GM23248 (cell line): ENCODE results near the gene TRIB2. TPM values are rescaled to one million over a fixed set of nuclear protein-coding genes. Genes with fewer than 3 reads are reported as not detected.

ENCODE experiments used
- DNase-seq: peaks from one replicate; pipeline ENCODE4 v3.0.0-alpha.2; 2015
- H2AFZ ChIP-seq: fragments of 200-600 bp; sonication (generic); 2 replicates; pipeline ENCODE4 v1.6.1; 2016; ENCODE audit warnings: antibody characterized with exemption
- H3F3A ChIP-seq: fragments of 200-600 bp; sonication (generic); 2 replicates; pipeline ENCODE4 v1.6.1; 2016; ENCODE audit warnings: mild to moderate bottlenecking, antibody characterized with exemption, mixed run types; ENCODE audit not compliant: insufficient read depth
- H3K27ac ChIP-seq: fragments of 200-600 bp; sonication (generic); 2 replicates; pipeline ENCODE4 v1.5.1; 2016; ENCODE audit warnings: mild to moderate bottlenecking
- H3K27me3 ChIP-seq: fragments of 200-600 bp; sonication (generic); replicated peaks from 2 replicates; pipeline ENCODE4 v1.6.1; 2016; ENCODE audit warnings: mild to moderate bottlenecking; ENCODE audit not compliant: insufficient read depth
- H3K36me3 ChIP-seq: fragments of 200-600 bp; sonication (generic); 2 replicates; pipeline ENCODE4 v1.6.1; 2016; ENCODE audit warnings: low read depth, mild to moderate bottlenecking
- H3K4me1 ChIP-seq: fragments of 200-600 bp; sonication (generic); 2 replicates; pipeline ENCODE4 v1.6.1; 2016; ENCODE audit warnings: mild to moderate bottlenecking; ENCODE audit not compliant: insufficient read depth
- H3K4me2 ChIP-seq: fragments of 200-600 bp; sonication (generic); one replicate; pipeline ENCODE4 v1.6.1; 2016; ENCODE audit warnings: mild to moderate bottlenecking; ENCODE audit not compliant: unreplicated experiment
- H3K4me3 ChIP-seq: fragments of 200-600 bp; sonication (generic); 2 replicates; pipeline ENCODE4 v1.5.1; 2016; ENCODE audit warnings: mild to moderate bottlenecking
- H3K79me2 ChIP-seq: fragments of 200-600 bp; sonication (generic); 2 replicates; pipeline ENCODE4 v1.6.1; 2016; ENCODE audit warnings: mild to moderate bottlenecking; ENCODE audit not compliant: insufficient read depth
- H3K9ac ChIP-seq: fragments of 200-600 bp; sonication (generic); 2 replicates; pipeline ENCODE4 v1.6.1; 2016; ENCODE audit warnings: mild to moderate bottlenecking
- H3K9me2 ChIP-seq: fragments of 200-600 bp; sonication (generic); 2 replicates; pipeline ENCODE4 v1.6.1; 2016; ENCODE audit warnings: mixed run types, mild to moderate bottlenecking, moderate library complexity; ENCODE audit not compliant: insufficient read depth
- H3K9me3 ChIP-seq: fragments of 200-600 bp; sonication (generic); one replicate; pipeline ENCODE4 v1.6.1; 2017; ENCODE audit warnings: low read depth
- H4K20me1 ChIP-seq: fragments of 200-600 bp; sonication (generic); 2 replicates; pipeline ENCODE4 v1.6.0; 2016; ENCODE audit not compliant: insufficient read depth
- EZH2 ChIP-seq: fragments of 200-600 bp; sonication (generic); IDR thresholded peaks from 2 replicates; pipeline ENCODE4 v1.6.1; 2018; ENCODE audit warnings: antibody characterized with exemption, mild to moderate bottlenecking; ENCODE audit not compliant: insufficient read depth, poor library complexity, severe bottlenecking
- EZH2phosphoT487 ChIP-seq: fragments of 200-600 bp; sonication (generic); IDR thresholded peaks from 2 replicates; pipeline ENCODE4 v1.6.1; 2018; ENCODE audit warnings: antibody characterized with exemption, moderate library complexity, mild to moderate bottlenecking, low read depth; ENCODE audit not compliant: insufficient read depth
- WGBS, 2 experiments: methylation state at CpG; one replicate each; pipeline ENCODE4 v1.1.6; 2015 to 2017; ENCODE audit warnings: low lambda C conversion rate in 2 of 2, low coverage in 1 of 2; ENCODE audit errors: missing lambda C conversion rate in 2 of 2; 5-methylcytosine and 5-hydroxymethylcytosine counted together
- in situ Hi-C: fragments of 300-500 bp; cut with MboI; formaldehyde crosslinking; loops from 2 replicates; pipeline ENCODE4 v1.15.0; 2020
- polyA plus RNA-seq: library from polyadenylated mRNA; unstranded; fragments of >200 nt; fragmentation: Nextera tagmentation; extraction: Ambion mirVana; gene quantifications from 2 replicates; pipeline ENCODE4 v1.2.1, GENCODE V29; 2016
- total RNA-seq: library from RNA; depleted of rRNA; stranded (reverse); fragments of >200 nt; shearing (Covaris generic); gene quantifications from 2 replicates; pipeline ENCODE4 v1.2.3, GENCODE V29; 2014

The TRIB2 gene
- total and polyA plus RNA-seq, 2 experiments from 2014 or later, result 31.5 to 46.9 TPM

GRCh38 chr2:12722447-12723316 lies 5.9 kb downstream of the TRIB2 start:
- Histone ChIP-seq H3K27me3 (no peaks in the 10 kb centered on the region), H3K27ac (no peak overlapping the region), H2AFZ (no peak overlapping the region), H3K79me2 (peaks cover 94% of the 10 kb centered on the region), H3K4me3 (no peak overlapping the region), H3K9me2 (no peaks in the 10 kb centered on the region), H3K9me3 (no peaks in the 10 kb centered on the region), H3K36me3 (peaks cover 30% of the 10 kb centered on the region; the same call in 1 of the 2 replicates), H3K4me1 (peaks cover 24% of the 10 kb centered on the region), H3K4me2 (peak overlapping the region; percentile 92), H3K9ac (no peak overlapping the region), H3F3A (peaks cover 40% of the 10 kb centered on the region), H4K20me1 (peaks cover 4% of the 10 kb centered on the region; the same call in 1 of the 2 replicates)
- peak; percentile 24 for DNase-seq
- in situ Hi-C loops, result loop anchor here (10.0 kb wide), 1 partner anchor 202 kb away; no protein-coding TSS in a partner anchor
- 87 to 91% methylated on average over 7 of the region's 7 CpGs for WGBS, 2 experiments
- TF ChIP-seq EZH2phosphoT487 (no peak), EZH2 (no peak)

- no peak overlapping the region for H2AFZ ChIP-seq
- no peak overlapping the region for H3K4me2 ChIP-seq
- no peak overlapping the region for H3K27ac ChIP-seq
- H3K9me2 ChIP-seq, result no peaks in the 10 kb centered on the region
- H3F3A ChIP-seq, result peaks cover 37% of the 10 kb centered on the region
- no peak for TF ChIP-seq EZH2phosphoT487
- peaks cover 4% of the 10 kb centered on the region; the same call in 1 of the 2 replicates for H4K20me1 ChIP-seq
- H3K4me3 ChIP-seq, result no peak overlapping the region
- no peaks in the 10 kb centered on the region for H3K27me3 ChIP-seq
- peaks cover 37% of the 10 kb centered on the region; the same call in 1 of the 2 replicates for H3K36me3 ChIP-seq
- H3K4me1 ChIP-seq, result peaks cover 24% of the 10 kb centered on the region
- no peak overlapping the region for H3K9ac ChIP-seq
- DNase-seq, result no peak
- H3K79me2 ChIP-seq, result peaks cover 94% of the 10 kb centered on the region
- WGBS, 2 experiments, result 91 to 92% methylated on average over 8 of the region's 8 CpGs
- no peaks in the 10 kb centered on the region for H3K9me3 ChIP-seq
- in situ Hi-C loops, result loop anchor here (10.0 kb wide), 1 partner anchor 201 kb away; no protein-coding TSS in a partner anchor
Observed at GRCh38 chr2:12723736-12724463, 7.2 kb downstream of the TRIB2 start.

- no peak overlapping the region for H3K4me3 ChIP-seq
- H3K27ac ChIP-seq, result no peak overlapping the region
- H3K9me2 ChIP-seq, result no peaks in the 10 kb centered on the region
- H3K4me1 ChIP-seq, result peaks cover 19% of the 10 kb centered on the region
- no peaks in the 10 kb centered on the region for H3K27me3 ChIP-seq
- no peak overlapping the region for H2AFZ ChIP-seq
- peaks cover 21% of the 10 kb centered on the region for H3F3A ChIP-seq
- peaks cover 4% of the 10 kb centered on the region; the same call in 1 of the 2 replicates for H4K20me1 ChIP-seq
- H3K4me2 ChIP-seq, result no peak overlapping the region
- no peak overlapping the region for H3K9ac ChIP-seq
- DNase-seq, result no peak
- no peaks in the 10 kb centered on the region for H3K9me3 ChIP-seq
- in situ Hi-C loops, result loop anchor here (10.0 kb wide), 1 partner anchor 199 kb away; no protein-coding TSS in a partner anchor
- no peak for TF ChIP-seq EZH2
- no peak for TF ChIP-seq EZH2phosphoT487
- peaks cover 100% of the 10 kb centered on the region for H3K79me2 ChIP-seq
- 95 to 97% methylated on average over 12 of the region's 12 CpGs for WGBS, 2 experiments
- peaks cover 52% of the 10 kb centered on the region for H3K36me3 ChIP-seq
Observed at GRCh38 chr2:12725233-12726187, 8.8 kb downstream of the TRIB2 start.

- no peaks in the 10 kb centered on the region for H3K27me3 ChIP-seq
- H4K20me1 ChIP-seq, result peaks cover 4% of the 10 kb centered on the region; the same call in 1 of the 2 replicates
- in situ Hi-C loops, result loop anchor here (10.0 kb wide), 1 partner anchor 199 kb away; no protein-coding TSS in a partner anchor
- no peak overlapping the region for H3K4me3 ChIP-seq
- H3K9me2 ChIP-seq, result no peaks in the 10 kb centered on the region
- H3K79me2 ChIP-seq, result peaks cover 100% of the 10 kb centered on the region
- no peaks in the 10 kb centered on the region for H3K9me3 ChIP-seq
- H2AFZ ChIP-seq, result no peak overlapping the region
- H3K9ac ChIP-seq, result no peak overlapping the region
- peaks cover 11% of the 10 kb centered on the region; the same call in 1 of the 2 replicates for H3K4me1 ChIP-seq
- DNase-seq, result no peak
- peaks cover 57% of the 10 kb centered on the region for H3K36me3 ChIP-seq
- H3K4me2 ChIP-seq, result no peak overlapping the region
- H3F3A ChIP-seq, result peaks cover 13% of the 10 kb centered on the region
- TF ChIP-seq EZH2phosphoT487 (no peak), EZH2 (no peak)
- H3K27ac ChIP-seq, result no peak overlapping the region
- 98 to 99% methylated on average over 2 of the region's 2 CpGs for WGBS, 2 experiments
Observed at GRCh38 chr2:12726271-12726670, 9.5 kb downstream of the TRIB2 start.
